Activated CD8-positive, alpha-beta memory T cell treated with anti-CD3 and anti-CD28 coated beads, Interleukin-2, amount 10 ng/mL, durations not matched to agents 7 days and 5 days (primary cell): Measurements from ENCODE around the gene PCDH15. TPM values are rescaled to one million over a fixed set of nuclear protein-coding genes. Genes with fewer than 3 reads are reported as not detected.

Source experiments
- ATAC-seq: fragments of 150-1000 bp; cut with Tn5 transposase; one replicate; pipeline ENCODE4 v1.10.0; 2021; ENCODE audit warnings: moderate library complexity
- CTCF ChIA-PET: fragments of 350-600 bp; sonication (Branson Sonifier 250); formaldehyde crosslinking; loops from one replicate; lab custom pipeline; 2021; ENCODE audit warnings: antibody characterized with exemption; lab: Charles Lee
- DNase-seq: peaks from one replicate; pipeline ENCODE4 v3.0.0-alpha.2; 2020
- H3K27ac Mint-ChIP-seq: one replicate; pipeline ENCODE4 v1.8.0; 2021; ENCODE audit warnings: mild to moderate bottlenecking, mixed read lengths
- H3K27me3 Mint-ChIP-seq: one replicate; pipeline ENCODE4 v1.8.0; 2021; ENCODE audit warnings: mixed read lengths
- H3K36me3 Mint-ChIP-seq: one replicate; pipeline ENCODE4 v1.8.0; 2021; ENCODE audit warnings: mild to moderate bottlenecking, mixed read lengths
- H3K4me1 Mint-ChIP-seq: one replicate; pipeline ENCODE4 v1.8.0; 2021; ENCODE audit warnings: mixed read lengths
- H3K4me3 Mint-ChIP-seq: one replicate; pipeline ENCODE4 v1.8.0; 2021; ENCODE audit warnings: mild to moderate bottlenecking, moderate library complexity, mixed read lengths
- H3K9me3 Mint-ChIP-seq: one replicate; pipeline ENCODE4 v1.8.0; 2022; ENCODE audit warnings: low read depth, mixed read lengths
- total RNA-seq, 2 experiments: library from RNA; stranded (reverse); gene quantifications; one replicate each; pipeline ENCODE4 v1.2.3, GENCODE V29; 2021

PCDH15 gene
- total RNA-seq, 2 experiments from 2014 or later = not detected

- no peak overlapping the region for H3K27ac Mint-ChIP-seq
- H3K27me3 Mint-ChIP-seq = no peaks in the 10 kb centered on the region
- H3K4me1 Mint-ChIP-seq = no peaks in the 10 kb centered on the region
- no peaks in the 10 kb centered on the region for H3K36me3 Mint-ChIP-seq
- ATAC-seq (no peak), DNase-seq (no peak)
- H3K9me3 Mint-ChIP-seq = peaks cover 9% of the 10 kb centered on the region
- CTCF ChIA-PET = no interaction called here
- no peak overlapping the region for H3K4me3 Mint-ChIP-seq
These were observed 32.0 kb downstream of the PCDH15 start for GRCh38 chr10:54769051-54769450.

DNA sequence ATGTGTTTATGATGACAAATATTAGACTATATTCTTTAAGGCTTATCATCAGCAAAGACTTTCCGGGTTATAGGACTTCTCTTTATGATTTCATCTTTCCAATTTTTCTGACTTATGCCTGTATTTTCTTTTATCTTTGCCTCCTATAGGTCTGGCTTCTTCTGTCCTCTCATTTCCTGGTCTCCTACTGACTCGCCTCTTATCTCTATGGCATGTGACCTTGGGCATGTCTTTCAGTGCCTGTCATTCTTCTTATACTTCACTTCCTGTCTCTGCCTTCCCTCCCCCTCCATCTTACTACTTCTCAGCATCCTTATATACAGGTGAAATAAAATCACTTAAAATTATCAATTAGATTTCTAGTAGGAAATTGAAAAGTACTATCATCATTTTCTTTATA, 42.2 kb downstream of the PCDH15 start:
- Mint-ChIP-seq H3K4me1 (no peaks in the 10 kb centered on the region), H3K27me3 (no peaks in the 10 kb centered on the region), H3K36me3 (no peaks in the 10 kb centered on the region), H3K27ac (no peak overlapping the region), H3K4me3 (no peak overlapping the region), H3K9me3 (peaks cover 3% of the 10 kb centered on the region)
- ATAC-seq (no peak), DNase-seq (no peak)
- CTCF ChIA-PET = no interaction called here

GRCh38 chr10:54749623-54750022, 51.4 kb downstream of the PCDH15 start:
- CTCF ChIA-PET = no interaction called here

DNA sequence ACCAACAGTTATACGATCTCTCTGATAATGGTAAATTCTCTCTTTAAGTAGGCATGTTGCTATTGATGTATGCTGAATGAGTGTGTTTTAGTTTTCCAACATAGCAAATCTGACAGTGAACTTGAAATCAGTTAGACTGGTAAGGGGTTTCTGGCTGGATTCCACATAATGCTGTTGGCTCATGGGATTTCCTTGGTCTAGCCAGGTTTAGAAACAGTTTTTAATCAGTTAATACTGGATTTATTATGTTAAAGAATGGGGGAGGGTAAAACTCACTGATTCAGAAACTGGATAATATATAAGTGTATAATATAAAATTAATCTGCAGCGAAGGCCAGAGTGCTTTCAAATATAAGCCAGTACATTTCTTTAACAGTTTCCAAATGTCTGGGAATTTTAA, 55.6 kb downstream of the PCDH15 start:
- no peak for ATAC-seq
- no peaks in the 10 kb centered on the region for H3K36me3 Mint-ChIP-seq
- H3K9me3 Mint-ChIP-seq = peaks cover 12% of the 10 kb centered on the region
- CTCF ChIA-PET = no interaction called here
- DNase-seq = no peak
- no peak overlapping the region for H3K27ac Mint-ChIP-seq
- H3K4me3 Mint-ChIP-seq = no peak overlapping the region
- H3K4me1 Mint-ChIP-seq = no peaks in the 10 kb centered on the region
- no peaks in the 10 kb centered on the region for H3K27me3 Mint-ChIP-seq

More at GRCh38 chr10:54749623-54750022, 51.4 kb downstream of the PCDH15 start:
- Mint-ChIP-seq H3K9me3 (peaks cover 11% of the 10 kb centered on the region), H3K27me3 (no peaks in the 10 kb centered on the region), H3K36me3 (no peaks in the 10 kb centered on the region), H3K4me1 (no peaks in the 10 kb centered on the region), H3K27ac (no peak overlapping the region), H3K4me3 (no peak overlapping the region)
- ATAC-seq (no peak), DNase-seq (no peak)

DNA sequence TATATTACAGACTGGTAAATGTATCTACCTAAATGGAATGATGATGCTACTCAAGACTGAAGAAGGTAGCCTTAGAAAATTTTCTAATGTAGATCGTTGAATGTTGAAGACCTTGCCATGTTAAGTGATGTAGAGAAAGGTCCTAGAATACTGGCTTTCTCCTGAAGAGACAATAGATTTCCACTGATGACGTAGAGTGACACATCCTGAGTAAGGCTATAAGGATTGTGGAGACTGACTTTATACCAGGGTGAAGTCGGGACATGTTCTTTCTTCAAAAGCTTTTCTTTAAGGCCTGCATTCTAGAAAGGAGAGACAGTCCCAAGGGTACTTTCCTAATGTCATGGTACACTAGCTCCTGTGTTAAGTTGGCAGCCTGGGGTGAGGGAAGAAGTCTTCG, 58.6 kb downstream of the PCDH15 start:
- peaks cover 9% of the 10 kb centered on the region for H3K9me3 Mint-ChIP-seq
- no peak for ATAC-seq
- H3K27me3 Mint-ChIP-seq = no peaks in the 10 kb centered on the region

DNA sequence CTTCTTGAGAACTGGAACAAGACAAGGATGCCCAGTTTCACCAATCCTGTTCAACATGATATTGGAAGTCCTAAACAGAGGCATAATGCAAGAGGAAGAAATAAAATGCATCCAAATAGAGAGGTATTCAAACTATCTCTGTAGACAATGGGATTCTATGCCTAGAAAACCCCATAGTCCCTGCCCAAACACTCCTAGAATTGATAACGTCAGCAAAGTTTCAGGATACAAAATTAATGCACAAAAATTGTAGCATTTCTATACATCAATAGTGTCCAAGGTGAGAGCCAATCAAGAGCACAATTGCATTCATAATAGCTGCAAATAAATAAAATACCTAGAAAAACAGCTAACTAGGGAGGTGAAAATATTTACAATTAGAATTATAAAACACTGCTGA, 72.5 kb downstream of the PCDH15 start:
- CTCF ChIA-PET = no interaction called here
- H3K4me1 Mint-ChIP-seq = no peaks in the 10 kb centered on the region
- no peak overlapping the region for H3K27ac Mint-ChIP-seq
- no peaks in the 10 kb centered on the region for H3K36me3 Mint-ChIP-seq
- no peaks in the 10 kb centered on the region for H3K27me3 Mint-ChIP-seq
- H3K4me3 Mint-ChIP-seq = no peak overlapping the region
- H3K9me3 Mint-ChIP-seq = peaks cover 13% of the 10 kb centered on the region
- ATAC-seq = no peak
- DNase-seq = no peak

More for the DNA sequence above, 58.6 kb downstream of the PCDH15 start:
- H3K4me3 Mint-ChIP-seq = no peak overlapping the region
- no peak for DNase-seq
- no peaks in the 10 kb centered on the region for H3K36me3 Mint-ChIP-seq
- no peaks in the 10 kb centered on the region for H3K4me1 Mint-ChIP-seq
- no peak overlapping the region for H3K27ac Mint-ChIP-seq
- CTCF ChIA-PET = no interaction called here

- CTCF ChIA-PET = no interaction called here
- Mint-ChIP-seq H3K4me1 (no peaks in the 10 kb centered on the region), H3K27me3 (no peaks in the 10 kb centered on the region), H3K9me3 (peaks cover 14% of the 10 kb centered on the region), H3K27ac (no peak overlapping the region), H3K36me3 (no peaks in the 10 kb centered on the region), H3K4me3 (no peak overlapping the region)
- DNase-seq (no peak), ATAC-seq (no peak)
These were observed 79.0 kb downstream of the PCDH15 start for GRCh38 chr10:54722075-54722474.

DNA sequence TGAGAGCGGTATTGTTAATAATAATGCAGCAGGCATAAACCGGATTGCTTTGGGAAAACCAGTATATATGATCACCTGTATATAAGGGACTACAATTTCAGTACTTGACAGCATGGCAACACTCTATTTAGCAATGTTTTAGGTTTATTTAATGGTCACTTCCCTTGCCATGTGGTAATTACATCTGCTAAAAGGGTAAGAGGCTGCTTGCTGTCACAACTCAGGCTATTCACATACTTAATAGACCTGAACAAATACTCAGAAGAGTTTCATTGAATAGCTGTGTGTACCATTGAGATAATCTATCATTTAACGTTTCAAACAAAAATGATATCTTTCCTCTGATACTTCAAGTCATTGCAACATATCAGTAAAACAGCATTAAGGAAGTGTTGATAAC, 90.1 kb downstream of the PCDH15 start:
- H3K4me3 Mint-ChIP-seq = no peak overlapping the region
- H3K27me3 Mint-ChIP-seq = no peaks in the 10 kb centered on the region
- no peak overlapping the region for H3K27ac Mint-ChIP-seq
- no peaks in the 10 kb centered on the region for H3K36me3 Mint-ChIP-seq
- H3K9me3 Mint-ChIP-seq = peaks cover 2% of the 10 kb centered on the region
- no peak for ATAC-seq
- CTCF ChIA-PET = no interaction called here
- H3K4me1 Mint-ChIP-seq = no peaks in the 10 kb centered on the region
- DNase-seq = no peak

DNA sequence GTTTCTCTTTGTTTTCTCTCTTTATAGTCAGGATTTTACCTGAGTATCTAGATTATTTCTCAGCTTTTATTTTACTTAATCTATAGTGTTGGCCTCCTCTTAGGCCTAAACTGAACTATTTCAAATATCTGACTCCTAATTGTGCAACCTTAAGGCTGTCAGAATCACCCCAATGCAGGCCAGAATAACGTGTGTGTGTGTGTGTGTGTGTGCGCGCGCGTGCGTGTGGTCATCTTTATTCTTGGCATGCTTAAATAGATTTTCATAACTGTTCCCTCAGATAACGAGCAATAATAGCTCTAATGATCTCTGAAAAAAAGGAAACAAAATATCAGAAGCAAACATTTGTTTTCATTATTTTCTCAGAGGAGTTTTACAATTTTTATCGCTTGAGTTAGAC, 92.4 kb downstream of the PCDH15 start:
- no peaks in the 10 kb centered on the region for H3K4me1 Mint-ChIP-seq
- no peaks in the 10 kb centered on the region for H3K27me3 Mint-ChIP-seq
- peaks cover 3% of the 10 kb centered on the region for H3K9me3 Mint-ChIP-seq
- H3K4me3 Mint-ChIP-seq = no peak overlapping the region
- no peaks in the 10 kb centered on the region for H3K36me3 Mint-ChIP-seq
- H3K27ac Mint-ChIP-seq = no peak overlapping the region
- ATAC-seq = no peak
- CTCF ChIA-PET = no interaction called here
- no peak for DNase-seq

GRCh38 chr10:54708021-54708420, 93.0 kb downstream of the PCDH15 start:
- ATAC-seq (no peak), DNase-seq (no peak)
- CTCF ChIA-PET = no interaction called here
- no peak overlapping the region for H3K4me3 Mint-ChIP-seq
- no peaks in the 10 kb centered on the region for H3K4me1 Mint-ChIP-seq
- no peak overlapping the region for H3K27ac Mint-ChIP-seq
- H3K27me3 Mint-ChIP-seq = no peaks in the 10 kb centered on the region
- no peaks in the 10 kb centered on the region for H3K36me3 Mint-ChIP-seq
- peaks cover 3% of the 10 kb centered on the region for H3K9me3 Mint-ChIP-seq

DNA sequence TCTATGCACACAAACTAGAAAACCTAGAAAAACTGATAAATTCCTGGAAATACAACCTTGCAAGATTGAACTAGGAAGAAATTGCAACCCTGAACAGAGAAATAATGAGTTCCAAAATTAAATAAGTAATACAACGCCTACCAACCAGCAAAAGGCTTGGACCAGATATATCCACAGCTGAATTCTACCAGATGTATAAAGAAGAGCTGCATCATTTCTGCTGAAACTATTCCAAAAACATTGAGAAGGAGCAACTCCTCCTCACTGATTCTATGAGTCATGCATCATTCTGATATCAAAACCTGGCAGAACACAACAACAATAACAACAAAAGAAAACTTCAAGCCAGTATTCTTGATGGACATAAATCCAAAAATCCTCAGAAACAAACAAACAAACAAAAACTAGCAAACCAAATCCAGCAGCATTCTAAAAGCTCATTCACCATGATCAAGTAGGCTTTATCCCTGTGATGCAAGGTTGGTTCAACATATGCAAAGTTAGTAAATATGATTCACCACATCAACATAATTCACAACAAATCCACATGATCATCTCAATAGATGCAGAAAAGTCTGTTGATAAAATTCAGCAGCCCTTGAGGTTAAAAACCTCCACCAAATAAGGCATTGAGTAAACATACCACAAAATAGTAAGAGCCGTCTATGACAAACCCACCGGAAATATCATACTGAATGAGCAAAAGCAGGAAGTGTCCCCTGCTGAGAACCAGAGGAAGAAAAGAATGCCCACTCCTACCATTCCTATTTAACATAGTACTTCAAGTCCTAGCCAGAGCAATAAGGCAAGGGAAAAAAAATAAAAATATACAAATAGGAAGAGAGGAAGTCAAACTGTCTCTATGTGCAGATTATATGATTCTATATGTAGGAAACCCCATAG, 98.2 kb downstream of the PCDH15 start:
- no peaks in the 10 kb centered on the region for H3K4me1 Mint-ChIP-seq
- H3K4me3 Mint-ChIP-seq = no peak overlapping the region
- peaks cover 3% of the 10 kb centered on the region for H3K9me3 Mint-ChIP-seq
- ATAC-seq (no peak), DNase-seq (no peak)
- CTCF ChIA-PET = no interaction called here
- no peak overlapping the region for H3K27ac Mint-ChIP-seq
- H3K36me3 Mint-ChIP-seq = no peaks in the 10 kb centered on the region
- H3K27me3 Mint-ChIP-seq = no peaks in the 10 kb centered on the region

- ATAC-seq (no peak), DNase-seq (no peak)
- CTCF ChIA-PET = no interaction called here
- Mint-ChIP-seq H3K4me3 (no peak overlapping the region), H3K27ac (no peak overlapping the region), H3K27me3 (no peaks in the 10 kb centered on the region), H3K4me1 (no peaks in the 10 kb centered on the region), H3K9me3 (peaks cover 7% of the 10 kb centered on the region), H3K36me3 (no peaks in the 10 kb centered on the region)
These were observed 109.7 kb downstream of the PCDH15 start for GRCh38 chr10:54691331-54691730.

DNA sequence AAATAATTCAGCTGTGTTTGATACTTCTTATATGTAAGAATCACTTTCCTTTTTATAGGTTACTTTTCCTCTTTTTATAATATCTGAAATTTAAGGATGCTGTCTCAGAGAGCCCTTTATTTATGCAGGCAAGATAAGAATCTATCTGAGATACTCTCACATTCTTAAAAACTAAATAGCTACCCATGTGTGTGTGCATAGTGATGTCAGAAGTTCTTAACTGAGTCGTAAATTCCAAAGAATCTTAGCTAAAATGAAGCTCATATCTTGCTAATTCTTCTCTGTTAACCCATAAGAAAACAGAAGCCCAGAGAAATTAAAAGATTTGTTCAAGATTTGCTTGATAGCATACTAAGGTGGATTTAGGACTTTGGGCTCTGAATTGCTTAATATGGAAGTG, 118.5 kb downstream of the PCDH15 start:
- ATAC-seq = no peak
- CTCF ChIA-PET = no interaction called here
- H3K27ac Mint-ChIP-seq = no peak overlapping the region

GRCh38 chr10:54681136-54681535, 119.9 kb downstream of the PCDH15 start:
- CTCF ChIA-PET = no interaction called here
- DNase-seq (no peak), ATAC-seq (no peak)
- no peaks in the 10 kb centered on the region for H3K36me3 Mint-ChIP-seq
- no peaks in the 10 kb centered on the region for H3K27me3 Mint-ChIP-seq
- H3K27ac Mint-ChIP-seq = no peak overlapping the region
- H3K4me3 Mint-ChIP-seq = no peak overlapping the region
- peaks cover 13% of the 10 kb centered on the region for H3K9me3 Mint-ChIP-seq
- H3K4me1 Mint-ChIP-seq = no peaks in the 10 kb centered on the region

More for the DNA sequence above, 118.5 kb downstream of the PCDH15 start:
- DNase-seq = no peak
- H3K4me3 Mint-ChIP-seq = no peak overlapping the region
- no peaks in the 10 kb centered on the region for H3K4me1 Mint-ChIP-seq
- no peaks in the 10 kb centered on the region for H3K36me3 Mint-ChIP-seq
- peaks cover 10% of the 10 kb centered on the region for H3K9me3 Mint-ChIP-seq
- H3K27me3 Mint-ChIP-seq = no peaks in the 10 kb centered on the region
